GM18507 (cell line): ENCODE results near the gene STX5.
"Not testable (repeated sequence)": the region's sequence is repeated elsewhere in the genome, so short reads cannot be mapped to it uniquely, and the experiment has no call there.

ENCODE experiments used
- DNase-seq: peaks from one replicate; pipeline ENCODE4 v3.0.0; 2011; ENCODE audit warnings: low read depth; ENCODE audit not compliant: insufficient read length; ENCODE audit errors: extremely low spot score
- FAIRE-seq: peaks from 2 replicates; lab custom pipeline; 2011; peaks lifted over from hg19 to GRCh38; lab: Jason Lieb, UNC

The STX5 gene

DNA sequence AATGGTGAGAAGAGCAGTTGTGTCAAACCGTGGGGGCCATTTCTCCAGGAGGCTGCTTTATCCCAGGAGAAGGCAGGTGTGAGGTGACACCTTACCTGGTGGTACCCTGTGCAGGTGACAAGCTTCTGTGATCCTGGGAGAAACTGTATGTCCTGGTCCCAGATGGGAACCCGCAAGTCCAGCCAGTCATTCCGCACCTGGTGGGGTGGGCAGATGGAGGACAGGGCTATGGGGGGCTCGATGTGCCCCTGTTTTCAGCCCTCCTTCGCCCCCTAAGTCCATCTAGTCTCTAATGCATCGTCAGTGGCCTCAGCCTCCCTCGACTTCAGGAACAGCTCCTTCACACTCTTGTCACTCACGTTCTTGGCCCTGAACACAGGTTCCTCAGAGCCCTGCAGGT, 3.5 kb upstream of the STX5 start:
- DNase-seq (no peak), FAIRE-seq (no peak)

DNA sequence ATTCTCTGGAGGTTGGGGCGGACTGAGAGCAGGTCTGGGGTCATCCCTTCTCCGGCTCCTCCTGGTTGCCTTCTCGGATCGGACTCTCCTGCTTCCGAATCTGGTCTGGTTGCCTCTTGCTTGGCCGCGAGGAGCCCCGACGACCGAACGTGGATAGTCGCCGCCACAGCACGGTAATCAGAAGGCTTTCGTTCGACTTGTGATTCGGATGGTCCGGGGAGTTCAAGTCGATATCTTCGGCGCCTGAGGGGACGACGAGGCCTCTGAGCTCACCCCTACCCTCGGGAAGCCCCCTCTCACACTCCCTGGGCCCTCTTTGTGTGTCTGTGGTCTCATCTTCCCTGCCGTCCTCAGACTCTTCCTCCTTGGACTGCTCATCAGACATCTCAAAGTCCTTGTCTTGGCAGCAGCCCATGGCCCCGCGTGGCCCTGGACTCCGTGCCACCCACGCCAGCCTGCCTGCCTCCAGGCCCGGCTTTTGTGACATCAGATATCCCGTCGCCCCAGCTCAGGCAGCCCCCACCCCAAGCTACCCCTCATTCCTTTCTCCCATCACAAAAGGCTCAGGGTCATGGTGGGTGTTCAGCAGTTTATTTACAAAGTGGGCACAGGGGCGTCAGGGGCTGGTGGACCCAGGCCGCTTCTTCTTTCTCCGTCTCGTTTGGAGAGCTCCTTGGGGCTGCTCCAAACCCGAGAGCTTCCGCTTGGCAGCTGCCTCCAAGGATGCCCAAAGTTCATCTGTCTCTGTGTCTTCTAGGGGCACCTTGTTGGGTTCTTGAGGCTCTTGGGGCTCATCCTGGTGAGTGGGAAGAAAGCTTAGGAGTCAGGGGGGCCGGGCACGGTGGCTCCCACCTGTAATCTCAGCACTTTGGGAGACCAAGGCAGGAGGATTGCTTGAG, 734 bp upstream of the STX5 start, which contains the start of gene TEX54:
Gene TEX54 (minus strand): TSS at position 506 of the 899 bp plus-strand sequence.
- FAIRE-seq = no peak
- no peak for DNase-seq

DNA sequence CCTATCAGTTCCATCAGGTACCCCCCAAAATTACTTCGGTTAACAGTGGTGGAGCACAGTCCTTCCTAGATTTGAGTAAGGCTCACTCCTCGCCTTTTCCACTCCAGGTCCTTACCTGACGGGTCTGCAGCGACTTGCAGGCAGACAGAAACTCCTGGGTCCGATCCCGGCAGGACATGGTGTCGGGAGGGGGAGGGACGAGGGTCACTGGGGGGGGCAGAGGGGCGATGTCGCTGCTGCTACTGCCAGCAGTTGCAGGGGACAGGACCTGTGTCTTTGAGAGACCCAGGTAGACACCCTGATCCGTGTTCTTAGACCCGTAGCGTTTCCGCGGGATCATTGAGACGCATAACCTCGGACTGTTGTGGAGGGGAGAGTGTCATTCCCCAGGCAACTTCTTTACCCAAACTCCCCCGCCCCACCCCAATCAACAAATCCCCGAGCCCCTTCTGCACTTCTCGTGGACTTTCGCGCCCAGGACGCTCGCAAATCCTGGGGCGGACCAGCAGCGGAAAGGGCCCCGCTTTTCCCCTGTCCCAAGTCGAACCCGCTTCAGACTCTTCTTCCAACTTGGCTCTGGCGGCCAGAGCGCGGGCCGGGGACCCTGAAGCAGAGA, 839 bp downstream of the STX5 start:
- DNase-seq (no peak), FAIRE-seq (no peak)

DNA sequence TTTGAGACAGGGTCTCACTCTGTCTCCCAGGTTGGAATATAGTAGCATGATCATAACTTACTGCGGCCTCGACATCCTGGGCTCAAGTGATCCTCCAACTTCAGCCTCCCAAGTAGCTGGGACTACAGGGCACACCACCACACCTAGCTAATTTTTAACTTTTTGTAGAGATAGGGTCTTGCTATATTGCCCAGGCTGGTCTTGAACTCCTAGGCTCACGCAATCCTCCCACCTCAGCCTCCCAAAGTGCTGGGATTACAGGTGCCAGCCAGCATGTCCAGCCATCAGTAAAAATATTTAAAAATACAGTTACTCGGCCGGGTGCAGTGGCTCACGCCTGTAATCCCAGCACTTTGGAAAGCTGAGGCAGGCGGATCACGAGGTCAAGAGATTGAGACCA, 3.7 kb downstream of the STX5 start:
- FAIRE-seq, DNase-seq: not testable (repeated sequence)

DNA sequence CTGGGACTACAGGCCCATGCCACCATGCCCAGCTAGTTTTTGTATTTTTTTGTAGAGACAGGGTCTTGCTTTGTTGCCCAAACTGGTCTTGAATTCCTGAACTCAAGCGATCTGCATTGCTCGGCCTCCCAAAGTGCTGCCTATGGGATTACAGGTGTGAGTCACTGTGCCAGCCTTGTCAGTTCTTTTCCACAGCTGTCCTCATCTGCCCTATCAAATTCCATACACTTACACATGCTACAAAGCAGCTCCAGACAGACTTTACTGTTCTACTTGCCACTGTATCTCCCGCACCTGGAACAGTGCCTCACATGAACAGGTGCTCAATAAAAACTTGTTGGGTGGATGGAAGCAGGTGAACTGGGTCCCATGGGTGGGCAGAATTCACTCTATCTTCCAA, 8.2 kb downstream of the STX5 start:
- no peak for FAIRE-seq
- no peak for DNase-seq

DNA sequence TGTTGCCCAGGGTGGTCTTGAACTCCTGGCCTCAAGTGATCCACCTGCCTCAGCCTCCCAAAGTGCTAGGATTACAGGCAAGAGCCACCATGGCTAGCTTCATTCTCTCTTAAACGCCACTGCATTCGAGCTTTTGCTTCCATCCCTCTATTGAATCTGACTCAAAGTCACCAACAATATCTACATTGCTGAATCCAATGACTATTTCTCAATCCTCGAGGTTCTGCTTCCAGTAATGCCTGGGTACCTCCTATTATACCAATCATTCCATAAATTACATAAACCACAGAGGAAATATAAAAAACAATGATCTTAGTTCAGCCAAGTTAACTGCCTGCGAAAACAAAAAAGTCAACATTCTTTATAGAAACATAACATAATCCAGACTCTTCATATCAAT, 14.7 kb downstream of the STX5 start:
- no peak for FAIRE-seq
- no peak for DNase-seq

DNA sequence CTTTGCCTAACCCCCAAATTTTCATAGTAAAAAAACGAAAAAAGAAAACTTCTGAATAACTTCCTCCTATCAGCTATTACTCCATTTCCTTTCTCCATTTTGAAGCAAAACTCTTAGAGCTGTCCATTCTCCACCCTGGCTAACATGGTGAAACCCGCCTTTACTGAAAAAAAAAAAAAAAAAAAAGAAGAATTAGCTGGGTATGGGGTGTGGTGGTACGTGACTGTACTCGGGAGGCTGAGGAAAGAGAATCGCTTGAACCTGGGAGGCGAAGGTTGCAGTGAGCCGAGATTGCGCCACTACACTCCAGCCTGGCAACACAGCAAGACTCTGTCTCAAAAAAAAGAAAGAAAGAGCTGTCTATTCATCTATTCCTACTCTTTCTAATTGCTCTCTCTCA, 15.3 kb downstream of the STX5 start:
- FAIRE-seq (no peak), DNase-seq (no peak)

DNA sequence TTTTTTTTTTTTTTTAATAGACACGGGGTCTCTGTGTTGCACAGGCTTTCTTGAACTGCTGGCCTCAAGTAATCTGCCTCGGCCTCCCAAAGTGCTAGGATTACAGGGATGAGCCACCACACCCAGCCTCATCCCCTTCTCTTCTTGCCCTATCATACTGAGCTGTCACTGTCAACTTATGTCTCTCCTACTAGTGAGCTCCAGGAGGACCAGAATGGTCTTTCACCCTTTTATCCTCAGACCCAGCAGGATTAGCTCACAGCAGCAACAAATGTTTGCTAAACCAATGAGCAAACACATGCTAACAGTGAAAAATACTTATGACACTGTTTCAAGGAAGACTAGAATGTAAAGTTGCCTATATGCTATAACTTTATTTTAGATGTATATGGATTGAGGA, 20.2 kb downstream of the STX5 start:
- no peak for FAIRE-seq
- DNase-seq = no peak

DNA sequence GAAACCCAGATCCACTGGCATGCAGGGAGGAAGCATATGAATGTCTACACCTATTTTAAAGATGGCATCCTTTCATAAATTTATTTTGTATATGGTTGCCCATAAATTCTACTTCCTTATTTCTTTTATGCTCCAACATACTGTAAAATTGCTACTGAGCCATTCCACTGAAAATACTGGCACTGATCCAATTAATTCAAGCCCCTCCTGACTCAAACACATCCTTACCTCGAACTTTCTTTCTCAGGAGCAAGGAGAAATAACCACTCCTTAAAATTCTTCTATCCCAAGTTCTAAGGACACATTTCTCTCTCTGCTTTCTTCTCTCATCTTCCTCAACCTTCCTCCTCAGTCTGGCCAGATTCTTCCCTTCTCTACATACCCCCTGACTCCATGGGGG, 21.1 kb downstream of the STX5 start:
- FAIRE-seq = no peak
- DNase-seq = no peak

DNA sequence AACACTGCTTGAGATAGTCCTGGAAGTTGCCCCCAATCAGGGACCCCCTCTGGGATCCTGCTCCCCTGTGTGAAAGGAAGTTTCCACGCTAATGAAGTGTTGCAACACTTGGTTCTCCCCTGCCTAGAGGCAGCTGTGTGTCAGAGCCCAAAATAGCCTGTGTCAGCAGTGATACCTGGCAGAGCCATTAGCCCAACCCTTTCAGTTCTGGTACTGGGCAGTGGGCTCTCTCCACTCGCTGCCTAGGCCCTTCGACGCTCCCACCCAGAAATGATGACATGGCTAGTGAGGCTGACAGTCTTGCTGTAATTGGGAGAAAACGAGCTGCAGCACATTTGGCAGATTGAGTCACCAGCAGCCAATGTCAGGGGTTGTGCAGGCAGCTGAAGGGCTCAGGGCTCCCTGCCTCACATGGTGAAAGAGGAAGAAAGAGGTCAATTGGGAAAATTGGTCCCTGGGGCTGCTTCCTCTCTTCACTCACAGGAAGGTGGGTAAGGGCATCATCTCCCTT, 25.2 kb downstream of the STX5 start:
- DNase-seq (no peak), FAIRE-seq (no peak)

DNA sequence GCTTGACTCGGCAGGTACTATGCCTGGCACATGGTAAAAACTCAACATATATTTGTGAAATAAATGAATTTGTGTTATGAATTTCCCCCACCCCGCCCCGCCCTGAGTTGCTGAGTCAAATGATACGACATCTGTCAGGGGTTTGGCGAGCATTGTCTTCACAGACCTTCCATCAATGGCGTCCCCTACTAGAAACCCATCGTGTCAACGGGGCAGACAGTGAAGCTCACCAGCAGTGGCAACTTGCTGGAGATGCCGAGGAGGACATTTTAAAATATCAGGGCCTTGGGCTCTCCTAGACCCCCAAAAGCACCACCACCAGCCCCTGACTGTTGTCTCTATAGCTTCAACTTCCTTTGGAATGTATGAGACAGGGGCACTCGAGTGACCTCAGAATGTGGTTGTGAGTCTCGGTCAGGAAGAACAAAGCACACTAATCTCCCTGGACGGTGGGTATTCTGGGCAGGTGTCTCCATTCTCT, 25.9 kb downstream of the STX5 start:
- DNase-seq (no peak), FAIRE-seq (no peak)

DNA sequence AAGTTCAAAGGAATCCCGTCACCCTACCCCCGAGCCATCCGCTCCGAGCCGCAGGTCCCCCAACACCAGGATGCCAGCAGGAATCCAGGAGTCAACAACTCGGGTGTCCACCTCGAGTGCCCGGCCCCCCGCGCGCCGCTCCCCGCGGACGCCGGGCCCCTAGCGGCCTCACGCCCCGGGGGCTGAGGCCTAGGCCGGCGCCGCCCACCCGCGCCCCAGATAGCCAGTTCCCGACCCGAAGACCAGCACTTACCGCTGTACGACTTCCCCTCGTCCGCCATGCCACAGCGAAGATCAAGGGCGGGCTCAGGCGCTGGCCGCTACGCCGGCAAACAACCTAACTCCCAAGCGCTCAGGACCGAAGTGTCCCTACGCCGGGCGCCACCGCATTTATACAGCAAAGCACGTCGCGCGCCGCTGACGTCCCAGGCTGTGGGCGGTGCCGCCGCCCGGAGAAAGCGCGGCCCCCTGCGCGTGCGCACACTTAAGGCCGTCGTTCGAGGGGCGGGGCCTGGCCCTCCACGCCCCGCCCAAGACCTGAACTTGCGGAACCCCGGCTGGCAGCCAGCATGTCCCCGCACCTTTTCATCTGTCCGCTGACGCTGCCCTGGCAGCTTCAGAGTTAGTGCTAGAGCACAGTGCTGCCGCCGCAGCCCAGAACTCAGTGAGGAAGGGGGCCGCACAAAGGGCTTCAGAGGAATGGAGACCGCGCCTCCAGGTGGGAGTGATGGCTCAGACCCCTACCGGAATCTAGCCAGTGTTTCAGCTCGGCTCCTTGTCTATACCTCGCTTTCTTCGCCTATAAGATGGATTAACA, 26.6 kb downstream of the STX5 start, which contains the start of gene NXF1:
Gene NXF1 (minus strand): TSS at position 365 of the 817 bp plus-strand sequence. CDS start 84 bp downstream, at position 281.
- peak; percentile 98 for DNase-seq
- peak; percentile 85 for FAIRE-seq

DNA sequence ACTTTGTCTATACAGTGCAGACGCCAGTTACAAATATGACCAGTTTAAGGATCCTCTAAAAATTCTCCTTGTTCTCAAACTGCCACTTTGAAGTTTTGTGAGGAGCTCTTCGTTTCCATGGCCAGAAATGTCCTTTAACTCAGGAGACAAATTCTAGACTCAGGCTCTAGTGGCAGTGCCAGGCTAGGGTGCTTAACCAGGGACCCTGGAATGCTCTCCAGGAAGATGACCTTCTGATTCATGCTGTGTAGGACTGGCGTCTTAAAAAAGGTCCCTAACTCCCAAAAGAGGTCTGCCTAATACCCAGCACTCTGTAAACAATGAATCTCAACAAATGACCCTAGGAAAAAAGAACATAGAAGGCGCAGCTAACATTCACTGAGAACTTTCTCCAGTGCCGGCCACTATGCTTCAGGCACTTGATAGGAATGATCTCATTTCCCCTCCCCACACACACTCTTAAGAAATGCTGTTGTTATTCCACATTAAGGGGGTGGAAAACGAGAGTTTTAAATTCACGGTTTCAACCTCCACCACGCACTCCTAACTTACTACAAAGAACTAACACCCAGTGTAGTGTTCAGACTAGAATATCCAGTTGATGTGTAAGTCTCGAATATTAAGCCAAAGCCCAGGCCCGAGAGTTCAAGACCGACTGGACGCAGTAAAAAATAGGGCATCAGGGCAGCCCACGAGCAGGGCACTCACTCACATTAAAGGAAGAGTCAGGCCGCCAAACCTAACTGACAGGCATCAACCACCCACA, 27.4 kb downstream of the STX5 start:
- FAIRE-seq (peak; percentile 47), DNase-seq (no peak)

DNA sequence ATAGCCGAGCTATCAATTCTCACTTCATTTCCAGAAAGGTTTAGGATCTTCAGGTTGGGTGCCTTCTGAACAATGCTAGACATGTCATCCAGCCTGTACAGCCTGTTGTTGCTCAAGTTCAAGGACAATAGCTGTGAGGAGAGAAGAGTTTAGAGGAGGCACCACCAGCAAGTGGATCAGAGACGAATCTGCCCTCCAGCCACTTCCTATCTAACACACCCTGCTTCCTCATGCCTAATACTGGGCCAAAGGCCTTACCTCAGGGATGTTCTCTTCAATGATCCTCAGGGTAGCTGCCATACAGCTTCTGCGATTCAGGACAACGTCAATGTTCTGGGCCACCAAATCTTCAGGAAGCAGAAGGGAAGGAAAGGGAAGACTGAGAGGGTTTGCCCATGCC, 30.8 kb downstream of the STX5 start:
- DNase-seq (no peak), FAIRE-seq (no peak)

DNA sequence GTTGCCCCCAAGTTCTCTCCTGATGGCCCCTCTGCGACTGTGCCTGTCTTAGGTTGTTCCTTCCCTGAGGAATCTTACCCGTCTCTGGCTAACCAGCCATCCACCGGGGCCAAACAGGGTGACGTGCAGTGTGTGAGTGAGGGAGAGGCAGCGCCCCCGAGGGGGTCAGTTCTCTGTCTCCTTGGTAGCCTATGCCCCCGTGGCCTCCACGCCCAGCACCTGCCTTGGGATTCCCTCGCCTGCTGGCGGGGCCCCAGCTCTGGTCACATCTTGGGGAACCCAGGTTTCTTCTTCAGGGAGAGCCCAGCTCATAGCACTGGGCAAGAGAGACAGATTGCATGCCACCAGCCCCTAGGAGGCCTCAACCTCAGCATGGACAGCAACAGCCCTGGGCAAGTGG, 32.4 kb downstream of the STX5 start:
- no peak for DNase-seq
- FAIRE-seq = no peak

DNA sequence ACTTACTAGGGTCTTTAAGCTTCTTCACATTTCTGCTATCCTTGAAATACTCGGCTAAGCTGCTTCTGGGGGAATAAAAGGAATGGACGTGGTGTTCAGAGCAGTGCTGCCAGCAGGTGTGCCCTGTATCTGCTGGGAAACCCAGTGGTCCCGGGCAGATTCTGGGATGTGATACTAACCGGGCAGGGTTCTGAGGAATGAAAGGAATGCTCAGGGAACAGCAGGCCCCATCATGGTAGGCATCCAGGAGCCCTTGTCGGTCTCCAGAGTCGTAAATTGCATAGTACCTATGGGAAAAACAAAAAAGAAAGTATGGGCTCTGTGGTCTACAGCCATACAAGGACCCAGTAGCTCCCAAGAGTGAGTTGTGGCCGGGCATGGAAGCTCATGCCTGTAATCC, 35.6 kb downstream of the STX5 start:
- DNase-seq (no peak), FAIRE-seq (no peak)

DNA sequence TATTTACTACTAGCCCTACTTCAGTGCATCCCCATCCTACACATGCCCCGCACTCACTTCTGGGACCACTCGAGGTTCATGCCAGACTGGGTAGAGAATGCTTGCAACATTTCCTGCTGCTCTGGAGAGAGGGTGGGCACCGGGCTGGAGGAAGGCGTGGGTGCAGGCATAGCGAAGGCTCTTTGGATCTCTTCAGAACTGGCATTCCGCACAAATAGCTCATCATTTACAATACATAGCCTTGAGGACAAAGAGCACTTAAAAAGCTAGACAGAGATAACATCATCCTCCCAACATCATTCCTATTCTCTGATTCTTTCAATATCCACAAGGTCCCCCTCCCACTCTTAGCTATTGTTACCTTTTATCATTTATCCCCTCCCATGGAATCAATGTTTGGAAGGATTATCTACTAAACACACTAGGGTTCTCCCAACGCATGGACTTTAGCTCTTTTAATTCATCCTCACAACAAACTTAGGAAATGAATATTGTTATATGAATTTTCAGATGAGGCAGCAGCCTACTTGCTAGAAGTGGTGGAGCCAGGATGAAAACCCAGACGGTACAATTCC, 37.6 kb downstream of the STX5 start:
- DNase-seq (no peak), FAIRE-seq (no peak)

DNA sequence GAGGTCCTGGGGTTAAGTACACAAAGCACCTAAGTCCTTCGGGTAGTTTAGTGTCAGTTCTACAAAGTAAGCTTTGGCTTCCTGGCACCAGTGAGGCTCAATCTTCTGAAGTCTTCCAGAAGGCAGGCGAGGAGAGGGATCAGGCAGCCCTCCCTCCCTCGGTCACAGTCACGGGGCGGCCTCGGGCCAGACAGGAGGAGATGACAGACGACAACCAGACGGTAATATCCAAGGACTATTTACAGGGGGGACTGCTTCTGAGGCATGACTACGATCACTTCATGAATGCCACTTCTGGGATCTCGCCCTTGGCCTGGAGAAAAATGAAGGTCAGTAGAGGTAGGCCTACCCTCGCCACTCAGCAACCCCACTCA, 39.7 kb downstream of the STX5 start:
- no peak for DNase-seq
- no peak for FAIRE-seq
